H1 (cell line): Measurements from ENCODE around the gene NKAIN4. TPM values are rescaled to one million over a fixed set of nuclear protein-coding genes. Genes with fewer than 3 reads are reported as not detected.

Experiments used
- MAFK ChIP-seq: IDR thresholded peaks from 2 replicates; pipeline ENCODE4 v1.6.1; 2012; ENCODE audit warnings: low read depth, mild to moderate bottlenecking, improper control_type of control experiment, low read length
- polyA plus RNA-seq, 7 experiments: library from polyadenylated mRNA; depleted of rRNA in 3 of 7; stranded (reverse) in 5 of 7; unstranded in 2 of 7; fragments of >200 nt in 5 of 7; fragments of 200-250 nt in 2 of 7; gene quantifications; 1 replicate in 5 of 7; 2 replicates in 1 of 7; 4 replicates in 1 of 7; pipeline versions ENCODE4 v1.2.1 to v1.2.3, GENCODE V29; 2011 to 2013; ENCODE audit warnings: missing spikeins in 2 of 7, mixed read lengths in 2 of 7
- total RNA-seq: library from RNA; stranded (reverse); fragmentation: NEBNext Ultra II Directional; extraction: Animal tissue kit (Norgen Biotek cat#: 25700); gene quantifications from 2 replicates; pipeline ENCODE4 v1.2.1, GENCODE V29; 2021

NKAIN4 gene
- total and polyA plus RNA-seq, 2 of the 8 experiments (the other 6 are each of a cell fraction or from before 2014, with no cell fraction given), result 6.9 to 17.0 TPM

- TF ChIP-seq MAFK, result no peak
These were observed 26.1 kb upstream of the NKAIN4 start (continued) for GRCh38 chr20:63280371-63280770.
